Measurements from ENCODE around the gene FAM114A2.

Gene FAM114A2

GRCh38 chr5:153979028-153979783 lies 59.5 kb downstream of the FAM114A2 start:
- no peak for DNase-seq

GRCh38 chr5:153974813-153975163 lies 63.9 kb downstream of the FAM114A2 start:
- DNase-seq, result no peak

DNA sequence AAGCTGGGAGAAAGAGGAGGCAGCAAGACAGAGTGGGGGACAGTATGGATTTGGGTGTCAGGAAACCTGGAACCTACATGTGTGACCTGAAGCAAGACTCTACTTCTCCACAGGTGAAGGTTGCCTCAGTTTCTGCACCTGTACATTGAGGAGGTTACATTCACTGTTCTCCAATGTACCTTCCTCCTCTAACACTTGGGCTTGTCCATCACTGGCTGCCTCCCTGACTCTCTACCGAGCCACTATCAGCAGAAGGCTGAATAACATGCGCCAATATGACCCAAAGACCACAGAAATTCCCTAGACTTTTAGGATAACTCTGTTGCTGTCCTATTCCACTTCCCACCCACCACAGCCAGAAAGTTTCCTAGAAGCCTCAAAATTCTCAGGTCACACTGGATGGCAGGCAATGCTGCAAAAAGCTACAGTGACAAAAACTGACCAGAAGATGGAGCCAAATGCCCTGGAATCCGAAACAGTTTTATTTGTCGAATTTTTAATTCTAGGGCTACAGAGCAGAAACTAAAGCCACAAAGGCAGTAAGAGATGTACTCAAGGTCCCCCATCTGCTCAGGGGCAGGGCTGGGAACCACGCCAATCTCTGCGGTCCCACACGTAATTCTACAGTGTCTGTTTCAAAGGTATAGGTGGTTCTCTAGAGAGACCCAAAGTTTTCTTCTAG lies 64.4 kb downstream of the FAM114A2 start:
- peak; percentile 13 for DNase-seq

GRCh38 chr5:153972240-153972639 lies 66.5 kb downstream of the FAM114A2 start:
- DNase-seq, result no peak

DNA sequence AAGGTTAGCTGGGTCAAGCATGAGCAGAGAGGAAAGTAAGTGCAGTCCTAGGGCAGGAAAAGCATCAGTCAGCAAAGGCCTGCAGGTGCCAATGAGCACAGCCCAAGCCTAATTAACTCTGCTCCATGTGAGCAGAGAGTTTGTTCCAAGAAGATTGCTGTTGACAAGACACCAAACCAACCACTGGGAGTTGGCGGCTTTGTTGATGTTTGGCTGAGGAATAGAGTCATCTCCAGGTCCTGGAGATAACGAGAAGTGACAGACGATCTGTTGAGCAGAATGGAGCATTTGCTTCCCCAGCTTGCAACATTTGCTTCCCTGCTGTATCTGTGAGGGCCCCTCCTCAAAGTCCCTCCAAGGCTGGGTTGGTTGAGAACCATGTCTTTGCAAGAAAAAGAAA lies 68.2 kb downstream of the FAM114A2 start:
- no peak for DNase-seq

DNA sequence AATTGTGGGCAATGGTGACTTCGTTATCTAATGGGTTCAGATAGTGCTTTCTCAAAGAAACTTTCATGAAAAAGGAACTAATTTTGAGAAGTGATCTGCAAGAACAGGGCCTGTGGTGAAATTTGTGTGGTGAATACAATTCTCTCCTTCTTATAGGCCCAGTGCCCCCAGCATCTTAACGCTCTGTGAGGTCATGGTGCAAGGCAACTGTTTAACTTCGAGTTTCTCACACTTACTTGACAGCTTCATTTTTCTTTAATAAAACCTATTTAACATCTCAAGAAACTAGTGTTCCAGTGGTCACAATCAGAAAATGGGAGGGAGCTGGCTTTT lies 69.2 kb downstream of the FAM114A2 start:
- no peak for DNase-seq

DNA sequence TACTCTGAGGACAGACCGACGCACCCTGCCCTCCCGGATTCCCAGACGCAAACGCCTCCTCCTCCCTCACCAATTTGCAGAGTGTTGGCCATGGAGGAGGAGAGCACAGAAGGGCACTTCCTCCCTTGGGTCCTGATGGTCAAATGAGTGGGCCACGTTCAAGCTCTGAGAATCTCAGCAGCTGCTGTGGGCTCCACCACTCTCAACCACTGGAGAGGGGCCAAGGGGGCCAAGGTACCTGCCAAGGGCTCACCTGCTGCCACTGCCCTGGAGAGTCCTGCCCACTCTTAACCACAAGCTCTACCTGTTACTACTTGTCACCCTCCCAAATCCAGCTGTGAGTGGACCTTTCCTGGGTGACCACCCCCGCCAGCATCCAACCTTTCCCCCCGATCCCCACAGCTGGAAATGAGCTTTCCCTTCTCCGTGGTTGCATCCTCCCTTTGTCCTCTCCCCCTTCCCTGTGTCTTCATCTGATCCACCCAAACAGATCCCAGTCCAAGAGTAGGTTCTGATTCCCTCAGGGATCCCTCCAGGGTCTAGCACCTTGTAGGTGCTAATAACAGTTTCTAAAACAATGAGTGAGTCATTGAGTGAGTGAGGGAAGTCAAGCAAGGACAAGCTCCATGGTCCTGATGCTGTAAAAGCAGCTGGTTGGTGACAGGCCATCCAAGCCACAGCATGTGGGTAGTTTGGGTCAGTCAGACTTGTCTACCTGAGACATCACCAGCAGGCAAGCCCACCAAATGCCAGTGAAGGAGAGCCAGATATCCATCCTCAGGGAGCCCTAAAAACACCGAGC lies 69.7 kb downstream of the FAM114A2 start:
- no peak for DNase-seq

GRCh38 chr5:153964880-153965645 lies 73.6 kb downstream of the FAM114A2 start:
- peak; percentile 42 for DNase-seq

GRCh38 chr5:153964191-153964879 lies 74.4 kb downstream of the FAM114A2 start:
- no peak for DNase-seq

GRCh38 chr5:153960269-153961215 lies 78.2 kb downstream of the FAM114A2 start:
- peak; percentile 8 for DNase-seq

- no peak for DNase-seq
Measured at GRCh38 chr5:153959134-153959957, 79.4 kb downstream of the FAM114A2 start.

- DNase-seq, result no peak
Measured at GRCh38 chr5:153957205-153957604, 81.5 kb downstream of the FAM114A2 start.

GRCh38 chr5:153953411-153953810 lies 85.3 kb downstream of the FAM114A2 start:
- DNase-seq, result no peak

- no peak for DNase-seq
Measured at GRCh38 chr5:153952893-153953292, 85.8 kb downstream of the FAM114A2 start.

GRCh38 chr5:153952057-153952456 lies 86.7 kb downstream of the FAM114A2 start:
- DNase-seq, result no peak

GRCh38 chr5:153941265-153941664 lies 97.4 kb downstream of the FAM114A2 start:
- no peak for DNase-seq

Data from stimulated activated CD4-positive, alpha-beta T cell treated with anti-CD3 and anti-CD28 coated beads, Interleukin-1b, Interleukin-23, amount 100 ng/mL, for 48 hours (primary cell).